ENCODE measurements around the gene ZAP70.
"Not testable (repeated sequence)": the region's sequence is repeated elsewhere in the genome, so short reads cannot be mapped to it uniquely, and the experiment has no call there.

Gene ZAP70

DNA sequence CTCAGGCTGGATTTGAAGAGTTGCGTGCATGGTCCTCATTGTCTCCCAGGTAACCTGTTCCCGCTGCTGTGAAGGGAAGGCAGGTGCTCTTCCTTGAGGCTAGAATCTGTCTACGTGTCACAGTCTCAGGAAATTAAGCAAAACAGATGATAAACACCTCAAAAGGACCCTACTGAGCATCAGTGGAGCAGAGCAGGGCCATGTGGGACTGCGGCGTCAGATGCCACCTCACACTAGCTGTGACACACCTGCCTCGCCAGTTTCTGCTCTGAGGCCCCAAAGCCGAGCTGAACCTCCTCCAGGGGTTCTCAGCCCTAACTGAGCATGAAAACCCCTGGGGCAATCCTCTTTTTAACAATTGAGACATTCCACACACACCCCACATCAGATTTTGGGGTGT lies 41.9 kb upstream of the ZAP70 start:
- TF ChIP-seq, protein P1, sequence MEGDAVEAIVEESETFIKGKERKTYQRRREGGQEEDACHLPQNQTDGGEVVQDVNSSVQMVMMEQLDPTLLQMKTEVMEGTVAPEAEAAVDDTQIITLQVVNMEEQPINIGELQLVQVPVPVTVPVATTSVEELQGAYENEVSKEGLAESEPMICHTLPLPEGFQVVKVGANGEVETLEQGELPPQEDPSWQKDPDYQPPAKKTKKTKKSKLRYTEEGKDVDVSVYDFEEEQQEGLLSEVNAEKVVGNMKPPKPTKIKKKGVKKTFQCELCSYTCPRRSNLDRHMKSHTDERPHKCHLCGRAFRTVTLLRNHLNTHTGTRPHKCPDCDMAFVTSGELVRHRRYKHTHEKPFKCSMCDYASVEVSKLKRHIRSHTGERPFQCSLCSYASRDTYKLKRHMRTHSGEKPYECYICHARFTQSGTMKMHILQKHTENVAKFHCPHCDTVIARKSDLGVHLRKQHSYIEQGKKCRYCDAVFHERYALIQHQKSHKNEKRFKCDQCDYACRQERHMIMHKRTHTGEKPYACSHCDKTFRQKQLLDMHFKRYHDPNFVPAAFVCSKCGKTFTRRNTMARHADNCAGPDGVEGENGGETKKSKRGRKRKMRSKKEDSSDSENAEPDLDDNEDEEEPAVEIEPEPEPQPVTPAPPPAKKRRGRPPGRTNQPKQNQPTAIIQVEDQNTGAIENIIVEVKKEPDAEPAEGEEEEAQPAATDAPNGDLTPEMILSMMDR (IDR thresholded peaks at IDR 0.05; ENCODE audit: low read depth, low read length, missing control alignments): no peak
- no peak overlapping the region for H3K4me3 ChIP-seq (replicated peaks; ENCODE audit: low read depth, low read length)

DNA sequence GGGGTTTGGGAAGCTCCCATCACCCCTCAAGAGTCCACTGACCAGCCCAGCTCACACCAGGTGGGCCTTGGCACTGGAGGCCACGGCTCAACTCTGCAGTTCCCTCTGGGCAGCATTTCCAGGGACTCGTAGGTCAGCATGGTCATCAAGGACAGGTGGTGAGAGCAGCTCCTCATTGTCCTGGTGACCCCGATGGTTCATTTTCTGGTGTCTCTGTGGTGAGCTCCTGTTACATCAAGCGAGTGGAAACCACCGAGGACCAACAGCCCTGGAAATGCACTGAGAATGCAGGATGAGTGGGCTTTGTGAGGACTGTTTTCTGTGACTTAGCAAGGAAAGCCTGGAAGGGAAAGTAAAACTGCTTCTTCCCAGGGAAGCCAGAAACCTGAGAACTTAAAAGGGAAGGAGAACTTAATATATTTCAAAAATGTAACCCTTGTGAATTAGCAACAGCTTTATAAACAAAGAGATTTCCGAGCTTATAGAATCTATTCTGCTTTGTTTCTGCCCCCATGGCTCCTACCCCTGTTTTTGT lies 40.7 kb upstream of the ZAP70 start:
- H3K4me3 ChIP-seq (replicated peaks; ENCODE audit: low read depth, low read length); DNase-seq (ENCODE audit: extremely low read depth, low read depth): not testable (repeated sequence)

More for the DNA sequence above, 41.9 kb upstream of the ZAP70 start:
- DNase-seq (ENCODE audit: extremely low read depth, low read depth): no peak

DNA sequence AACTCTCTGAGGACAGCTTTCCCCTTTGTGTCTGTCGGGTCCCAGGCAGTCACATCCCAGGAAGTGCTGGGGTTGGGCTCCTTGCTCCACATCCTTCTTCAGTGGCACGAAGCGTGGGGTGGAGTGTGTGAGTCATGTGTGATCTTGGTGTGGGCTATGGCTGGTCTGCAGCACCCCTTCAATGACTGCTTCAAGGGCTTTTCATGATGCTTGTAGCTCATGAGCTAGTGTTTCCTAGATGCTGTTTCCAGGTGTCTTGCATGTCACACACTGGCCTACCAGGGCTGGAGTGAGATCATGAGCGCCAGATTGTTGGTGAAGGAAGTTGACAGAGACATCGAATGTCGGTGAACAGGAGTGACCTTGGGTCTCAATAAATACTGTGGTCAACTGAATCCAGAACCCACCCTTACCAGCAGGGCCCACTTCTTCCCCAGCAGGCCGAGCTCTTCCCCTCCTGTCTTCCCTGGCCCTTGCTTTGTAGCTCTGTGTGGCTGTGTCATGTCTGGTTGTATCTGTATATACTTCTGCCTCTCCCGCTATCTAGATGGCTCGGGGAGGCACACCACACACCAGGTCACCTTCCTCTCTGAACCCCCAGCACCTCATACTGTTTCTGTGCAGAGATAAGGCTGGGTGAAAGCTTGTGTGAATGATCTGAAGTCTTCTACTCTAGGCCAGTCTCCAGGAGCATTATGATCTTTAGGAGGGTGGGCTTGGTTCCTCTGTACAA lies 40.0 kb upstream of the ZAP70 start:
- H3K4me3 ChIP-seq (replicated peaks; ENCODE audit: low read depth, low read length): no peak overlapping the region
- no peak for DNase-seq (ENCODE audit: extremely low read depth, low read depth)
- TF ChIP-seq, protein P1 (IDR thresholded peaks at IDR 0.05; ENCODE audit: low read depth, low read length, missing control alignments): no peak

DNA sequence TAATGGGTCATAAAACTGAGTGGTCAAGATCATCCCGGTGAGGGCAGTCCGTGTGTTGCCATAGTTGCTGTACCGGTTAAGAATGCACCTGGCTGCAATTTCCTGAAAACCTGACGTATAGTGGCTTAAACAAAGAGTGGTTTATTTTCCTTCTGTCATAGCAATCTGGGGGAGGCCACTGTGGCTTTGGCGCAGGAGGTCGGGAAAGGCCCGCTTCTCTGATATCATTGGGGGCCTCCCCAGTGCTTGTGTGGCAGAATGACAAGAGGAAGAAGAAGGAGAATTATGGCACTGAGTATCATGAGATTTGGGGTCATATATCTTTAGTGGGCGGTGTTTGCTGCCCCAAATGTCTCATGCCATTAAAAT lies 39.5 kb upstream of the ZAP70 start:
- no peak overlapping the region for H3K4me3 ChIP-seq (replicated peaks; ENCODE audit: low read depth, low read length)
- TF ChIP-seq, protein P1 (IDR thresholded peaks at IDR 0.05; ENCODE audit: low read depth, low read length, missing control alignments): no peak
- no peak for DNase-seq (ENCODE audit: extremely low read depth, low read depth)

DNA sequence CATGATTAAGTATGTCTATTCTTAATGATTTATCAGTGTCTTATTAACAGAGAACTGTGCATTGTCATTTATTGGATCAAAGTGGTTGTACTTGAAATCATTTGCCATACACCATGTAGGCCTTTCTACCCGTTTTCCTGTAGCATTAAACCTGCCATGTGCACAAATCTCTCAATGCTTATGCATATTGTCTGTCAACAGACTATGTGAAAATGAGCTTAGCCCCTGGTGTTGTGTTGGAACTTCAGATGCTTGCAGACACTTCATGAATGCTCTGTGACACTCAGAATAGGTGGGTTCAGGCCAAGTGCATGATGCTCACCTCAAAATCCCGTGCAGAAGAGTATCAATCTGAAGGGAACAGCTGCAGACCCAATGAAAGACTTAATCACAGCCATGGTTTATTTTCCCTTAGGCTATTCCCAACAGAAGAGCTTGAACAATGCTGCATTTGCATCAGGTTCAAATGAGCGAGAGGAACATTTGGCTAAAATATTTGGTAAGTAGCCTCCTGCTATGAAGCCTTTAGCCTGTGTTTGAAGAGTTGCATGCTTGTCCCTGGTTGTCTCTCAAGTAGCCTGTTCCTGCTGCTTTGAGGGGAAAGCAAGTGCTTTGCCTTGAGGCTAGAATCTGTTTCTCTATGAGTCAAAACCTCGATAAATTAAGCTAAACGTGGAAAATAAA lies 37.8 kb upstream of the ZAP70 start:
- no peak for DNase-seq (ENCODE audit: extremely low read depth, low read depth)
- TF ChIP-seq, protein P1 (IDR thresholded peaks at IDR 0.05; ENCODE audit: low read depth, low read length, missing control alignments): no peak
- no peak overlapping the region for H3K4me3 ChIP-seq (replicated peaks; ENCODE audit: low read depth, low read length)

DNA sequence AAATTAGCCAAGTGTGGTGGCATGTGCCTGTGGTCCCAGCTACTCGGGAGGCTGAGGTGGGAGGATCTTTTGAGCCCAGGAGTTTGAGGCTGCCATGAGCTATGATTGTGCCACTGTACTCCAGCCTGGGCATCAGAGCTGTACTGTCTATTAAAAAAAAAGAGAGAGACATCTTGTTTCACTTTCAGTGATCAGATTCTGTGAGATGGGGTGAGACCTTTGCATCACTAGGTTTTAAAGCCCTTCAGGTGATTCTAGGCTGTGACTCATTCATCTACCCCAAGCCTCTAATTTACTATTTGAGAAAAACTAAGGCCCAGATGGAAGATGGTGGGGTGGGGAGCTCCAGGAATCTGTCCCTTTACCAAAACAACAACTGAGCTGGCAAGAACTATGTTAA lies 36.8 kb upstream of the ZAP70 start:
- H3K4me3 ChIP-seq (replicated peaks; ENCODE audit: low read depth, low read length): no peak overlapping the region
- TF ChIP-seq, protein P1 (IDR thresholded peaks at IDR 0.05; ENCODE audit: low read depth, low read length, missing control alignments): no peak
- no peak for DNase-seq (ENCODE audit: extremely low read depth, low read depth)

DNA sequence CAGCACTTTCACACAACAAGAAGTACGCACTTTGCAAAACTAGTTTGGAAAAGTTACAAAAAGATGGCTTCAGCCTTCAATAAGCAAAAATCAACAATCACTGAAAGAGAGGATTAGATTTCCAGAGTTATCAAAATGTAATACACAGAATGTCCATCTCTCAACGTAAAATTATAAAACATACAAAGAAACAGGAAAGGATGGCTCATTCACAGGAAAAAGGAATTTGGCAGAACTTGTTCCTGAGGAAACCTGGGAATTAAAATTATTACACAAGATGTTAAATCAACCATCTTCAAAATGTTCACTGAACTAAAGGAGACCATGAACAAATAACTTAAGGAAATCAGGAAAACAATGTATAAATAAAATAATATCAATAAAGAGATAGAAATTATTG lies 35.9 kb upstream of the ZAP70 start:
- TF ChIP-seq, protein P1 (IDR thresholded peaks at IDR 0.05; ENCODE audit: low read depth, low read length, missing control alignments): no peak
- no peak overlapping the region for H3K4me3 ChIP-seq (replicated peaks; ENCODE audit: low read depth, low read length)
- no peak for DNase-seq (ENCODE audit: extremely low read depth, low read depth)
